Islet precursor cell (in vitro differentiated cells): ENCODE measurements around the gene ZAR1L.
"Not testable (repeated sequence)": the region's sequence is repeated elsewhere in the genome, so short reads cannot be mapped to it uniquely, and the experiment has no call there.

Source experiments
- DNase-seq: peaks from one replicate; pipeline ENCODE4 v3.0.0-alpha.2; 2018

Gene ZAR1L, protein sequence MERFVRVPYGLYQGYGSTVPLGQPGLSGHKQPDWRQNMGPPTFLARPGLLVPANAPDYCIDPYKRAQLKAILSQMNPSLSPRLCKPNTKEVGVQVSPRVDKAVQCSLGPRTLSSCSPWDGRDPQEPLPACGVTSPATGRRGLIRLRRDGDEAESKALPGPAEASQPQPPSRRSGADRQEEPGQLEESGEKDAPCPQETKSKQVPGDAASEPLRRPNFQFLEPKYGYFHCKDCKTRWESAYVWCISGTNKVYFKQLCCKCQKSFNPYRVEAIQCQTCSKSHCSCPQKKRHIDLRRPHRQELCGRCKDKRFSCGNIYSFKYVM

DNA sequence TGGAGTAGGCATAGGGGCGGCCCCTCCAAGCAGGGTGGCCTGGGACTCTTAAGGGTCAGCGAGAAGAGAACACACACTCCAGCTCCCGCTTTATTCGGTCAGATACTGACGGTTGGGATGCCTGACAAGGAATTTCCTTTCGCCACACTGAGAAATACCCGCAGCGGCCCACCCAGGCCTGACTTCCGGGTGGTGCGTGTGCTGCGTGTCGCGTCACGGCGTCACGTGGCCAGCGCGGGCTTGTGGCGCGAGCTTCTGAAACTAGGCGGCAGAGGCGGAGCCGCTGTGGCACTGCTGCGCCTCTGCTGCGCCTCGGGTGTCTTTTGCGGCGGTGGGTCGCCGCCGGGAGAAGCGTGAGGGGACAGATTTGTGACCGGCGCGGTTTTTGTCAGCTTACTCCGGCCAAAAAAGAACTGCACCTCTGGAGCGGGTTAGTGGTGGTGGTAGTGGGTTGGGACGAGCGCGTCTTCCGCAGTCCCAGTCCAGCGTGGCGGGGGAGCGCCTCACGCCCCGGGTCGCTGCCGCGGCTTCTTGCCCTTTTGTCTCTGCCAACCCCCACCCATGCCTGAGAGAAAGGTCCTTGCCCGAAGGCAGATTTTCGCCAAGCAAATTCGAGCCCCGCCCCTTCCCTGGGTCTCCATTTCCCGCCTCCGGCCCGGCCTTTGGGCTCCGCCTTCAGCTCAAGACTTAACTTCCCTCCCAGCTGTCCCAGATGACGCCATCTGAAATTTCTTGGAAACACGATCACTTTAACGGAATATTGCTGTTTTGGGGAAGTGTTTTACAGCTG lies at the start of gene ZAR1L, which contains the start of gene BRCA2:
TSS of gene ZAR1L (minus strand) at position 126 of the 790 bp plus-strand sequence. CDS start 3,438 bp downstream, outside the sequence.
TSS of gene BRCA2 (plus strand) at position 271 of the 790 bp plus-strand sequence. CDS start 953 bp downstream, outside the sequence.
- DNase-seq: peak; percentile 94

DNA sequence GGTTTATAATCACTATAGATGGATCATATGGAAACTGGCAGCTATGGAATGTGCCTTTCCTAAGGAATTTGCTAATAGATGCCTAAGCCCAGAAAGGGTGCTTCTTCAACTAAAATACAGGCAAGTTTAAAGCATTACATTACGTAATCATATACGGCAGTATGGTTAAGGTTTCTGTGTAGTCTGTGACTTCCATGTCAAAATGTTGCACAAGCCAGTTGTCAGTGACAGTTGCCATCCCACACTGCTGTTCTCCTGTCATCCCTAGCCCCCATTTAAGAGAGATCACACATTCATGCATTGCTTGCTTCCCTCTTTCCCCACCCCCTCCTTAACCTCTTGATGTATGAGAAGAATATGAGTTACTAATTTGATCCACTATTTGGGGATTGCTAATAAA lies 47.4 kb upstream of the ZAR1L start:
- DNase-seq: no peak

- DNase-seq: not testable (repeated sequence)
Measured at GRCh38 chr13:32355935-32356334, 40.8 kb upstream of the ZAR1L start.

DNA sequence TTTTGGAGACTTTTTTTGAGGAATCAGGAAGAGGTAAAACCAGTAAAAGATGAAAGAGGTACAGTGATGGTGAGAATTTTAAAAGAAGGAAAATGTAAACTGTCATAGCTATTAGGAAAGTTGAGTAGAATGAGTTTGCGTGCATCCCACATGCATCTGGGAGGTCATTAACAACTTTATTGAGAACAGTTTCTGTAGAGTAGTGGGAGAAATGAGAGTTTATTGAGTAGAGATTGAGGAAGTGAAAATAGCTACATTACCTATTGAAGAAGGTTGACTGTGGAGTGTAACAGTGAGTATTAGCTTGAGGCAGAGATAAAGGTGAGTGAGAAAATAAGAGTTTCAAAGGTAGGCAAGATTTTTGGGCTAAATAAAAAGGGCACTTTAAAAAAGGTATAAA lies 38.9 kb upstream of the ZAR1L start:
- DNase-seq: no peak

DNA sequence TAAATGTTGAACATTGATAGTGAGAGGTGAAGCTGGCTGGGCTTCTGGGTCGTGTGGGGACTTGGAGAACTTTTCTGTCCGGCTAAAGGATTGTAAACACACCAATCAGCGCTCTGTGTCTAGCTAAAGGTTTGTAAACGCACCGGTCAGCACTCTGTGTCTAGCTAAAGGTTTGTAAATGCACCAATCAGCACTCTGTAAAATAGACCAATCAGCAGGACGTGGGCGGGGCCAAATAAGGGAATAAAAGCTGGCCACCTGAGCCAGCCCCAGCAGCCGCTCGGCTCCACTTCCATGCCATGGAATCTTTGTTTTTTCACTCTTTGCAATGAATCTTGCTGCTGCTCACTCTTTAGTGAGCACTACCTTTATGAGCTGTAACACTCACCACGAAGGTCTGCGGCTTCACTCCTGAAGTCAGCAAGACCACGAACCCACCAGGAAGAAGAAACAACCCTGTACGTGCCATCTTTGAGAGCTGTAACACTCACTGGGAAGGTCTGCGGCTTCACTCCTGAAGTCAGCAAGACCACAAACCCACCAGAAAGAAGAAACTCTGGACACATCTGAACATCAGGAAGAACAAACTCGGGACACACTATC lies 35.8 kb upstream of the ZAR1L start:
- not testable (repeated sequence) for DNase-seq

DNA sequence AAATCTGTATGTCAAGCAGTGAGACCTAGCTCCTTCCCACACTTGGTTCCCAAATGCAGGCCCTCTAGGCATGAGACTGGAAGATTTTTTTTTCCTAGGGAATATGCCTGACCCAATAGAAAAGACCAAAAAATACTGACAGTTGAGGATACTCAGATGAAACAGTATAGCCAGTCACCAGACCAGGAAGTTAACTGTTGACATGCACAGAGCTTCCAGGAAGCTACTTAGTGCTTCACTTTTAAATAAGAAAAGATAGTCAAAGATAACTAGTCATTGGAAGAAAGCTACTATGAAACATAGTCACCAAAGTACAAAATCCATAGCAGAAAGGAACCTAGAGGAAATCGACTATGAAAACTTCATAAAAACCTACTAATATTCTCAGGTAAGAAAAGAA lies 32.5 kb upstream of the ZAR1L start:
- DNase-seq: no peak

- DNase-seq: no peak
Measured at GRCh38 chr13:32340914-32341313, 25.8 kb upstream of the ZAR1L start.

GRCh38 chr13:32334671-32335070 lies 19.5 kb upstream of the ZAR1L start:
- no peak for DNase-seq

DNA sequence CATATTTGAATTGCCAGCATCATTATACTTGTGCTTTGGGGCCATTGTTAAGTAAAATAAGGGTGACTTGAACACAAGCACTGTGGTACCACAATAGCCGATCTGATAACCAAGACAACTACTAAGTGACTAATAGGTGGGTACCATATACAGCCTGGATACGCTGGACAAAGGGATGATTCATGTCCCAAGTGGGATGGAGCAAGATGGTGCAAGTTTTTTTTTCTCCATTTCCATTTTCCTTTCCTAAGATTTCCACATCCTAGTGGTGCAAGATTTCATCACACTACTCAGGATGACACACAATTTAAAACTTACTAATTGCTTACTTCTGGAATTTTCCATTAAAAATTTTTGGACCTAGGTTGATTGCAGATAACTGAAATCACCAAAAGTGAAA lies 15.3 kb upstream of the ZAR1L start:
- DNase-seq: no peak

GRCh38 chr13:32323912-32324311 lies 8.7 kb upstream of the ZAR1L start:
- DNase-seq: no peak

- DNase-seq: no peak
Measured at GRCh38 chr13:32320528-32320927, 5.4 kb upstream of the ZAR1L start.

DNA sequence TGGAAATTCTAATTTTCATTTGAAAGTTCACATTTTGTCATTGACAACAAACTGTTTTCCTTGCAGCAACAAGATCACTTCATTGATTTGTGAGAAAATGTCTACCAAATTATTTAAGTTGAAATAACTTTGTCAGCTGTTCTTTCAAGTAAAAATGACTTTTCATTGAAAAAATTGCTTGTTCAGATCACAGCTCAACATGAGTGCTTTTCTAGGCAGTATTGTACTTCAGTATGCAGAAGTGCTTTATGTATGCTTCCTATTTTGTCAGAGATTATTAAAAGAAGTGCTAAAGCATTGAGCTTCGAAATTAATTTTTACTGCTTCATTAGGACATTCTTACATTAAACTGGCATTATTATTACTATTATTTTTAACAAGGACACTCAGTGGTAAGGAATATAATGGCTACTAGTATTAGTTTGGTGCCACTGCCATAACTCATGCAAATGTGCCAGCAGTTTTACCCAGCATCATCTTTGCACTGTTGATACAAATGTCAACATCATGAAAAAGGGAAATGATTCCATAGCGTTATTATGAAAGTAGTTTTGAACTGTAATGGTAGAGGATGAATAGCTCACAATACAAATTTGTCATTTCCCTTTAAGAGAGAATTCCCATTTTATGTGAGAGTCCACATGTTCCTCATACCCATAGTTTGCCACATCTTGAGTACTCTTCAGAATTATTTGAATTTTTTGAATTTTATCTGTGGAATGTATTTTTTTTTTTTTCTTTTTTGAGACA lies 2.7 kb upstream of the ZAR1L start:
- DNase-seq: no peak

DNA sequence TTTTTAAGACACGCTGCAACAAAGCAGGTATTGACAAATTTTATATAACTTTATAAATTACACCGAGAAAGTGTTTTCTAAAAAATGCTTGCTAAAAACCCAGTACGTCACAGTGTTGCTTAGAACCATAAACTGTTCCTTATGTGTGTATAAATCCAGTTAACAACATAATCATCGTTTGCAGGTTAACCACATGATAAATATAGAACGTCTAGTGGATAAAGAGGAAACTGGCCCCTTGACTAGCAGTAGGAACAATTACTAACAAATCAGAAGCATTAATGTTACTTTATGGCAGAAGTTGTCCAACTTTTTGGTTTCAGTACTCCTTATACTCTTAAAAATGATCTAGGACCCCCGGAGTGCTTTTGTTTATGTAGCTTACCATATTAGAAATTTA lies 1.3 kb upstream of the ZAR1L start:
- no peak for DNase-seq

- no peak for DNase-seq
Measured at GRCh38 chr13:32316028-32316339, 821 bp upstream of the ZAR1L start.

DNA sequence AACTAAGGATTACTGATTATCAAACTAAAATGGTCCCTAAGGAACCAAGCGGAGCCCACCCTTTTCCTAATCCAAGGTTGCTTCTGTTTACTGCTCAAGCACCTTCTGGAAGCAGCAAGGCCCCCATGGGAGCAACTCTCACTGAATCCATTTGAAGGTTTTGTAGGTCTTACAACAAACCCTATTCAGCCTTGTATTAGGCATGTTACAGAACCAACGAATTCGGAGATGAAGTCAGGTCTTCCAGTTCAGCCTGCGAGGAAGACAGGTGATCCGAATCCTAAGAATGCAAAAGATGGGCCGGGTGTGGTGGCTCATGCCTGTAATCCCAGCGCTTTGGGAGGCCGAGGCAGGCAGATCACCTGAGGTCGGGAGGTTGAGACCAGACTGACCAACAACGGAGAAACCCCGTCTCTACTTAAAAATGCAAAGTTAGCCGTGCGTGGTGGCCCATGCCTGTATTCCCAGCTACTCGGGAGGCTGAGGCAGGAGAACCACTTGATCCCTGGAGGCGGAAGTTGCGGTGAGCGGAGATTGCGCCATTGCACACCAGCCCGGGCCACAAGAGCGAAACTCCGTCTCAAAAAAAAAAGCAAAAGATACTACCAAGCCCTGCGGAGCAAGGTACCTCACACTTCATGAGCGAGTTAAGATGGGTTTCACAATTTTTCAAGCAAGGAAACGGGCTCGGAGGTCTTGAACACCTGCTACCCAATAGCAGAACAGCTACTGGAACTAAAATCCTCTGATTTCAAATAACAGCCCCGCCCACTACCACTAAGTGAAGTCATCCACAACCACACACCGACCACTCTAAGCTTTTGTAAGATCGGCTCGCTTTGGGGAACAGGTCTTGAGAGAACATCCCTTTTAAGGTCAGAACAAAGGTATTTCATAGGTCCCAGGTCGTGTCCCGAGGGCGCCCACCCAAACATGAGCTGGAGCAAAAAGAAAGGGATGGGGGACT lies 609 bp downstream of the ZAR1L start:
- no peak for DNase-seq

GRCh38 chr13:32311188-32311897 lies 3.8 kb downstream of the ZAR1L start:
- DNase-seq: no peak

DNA sequence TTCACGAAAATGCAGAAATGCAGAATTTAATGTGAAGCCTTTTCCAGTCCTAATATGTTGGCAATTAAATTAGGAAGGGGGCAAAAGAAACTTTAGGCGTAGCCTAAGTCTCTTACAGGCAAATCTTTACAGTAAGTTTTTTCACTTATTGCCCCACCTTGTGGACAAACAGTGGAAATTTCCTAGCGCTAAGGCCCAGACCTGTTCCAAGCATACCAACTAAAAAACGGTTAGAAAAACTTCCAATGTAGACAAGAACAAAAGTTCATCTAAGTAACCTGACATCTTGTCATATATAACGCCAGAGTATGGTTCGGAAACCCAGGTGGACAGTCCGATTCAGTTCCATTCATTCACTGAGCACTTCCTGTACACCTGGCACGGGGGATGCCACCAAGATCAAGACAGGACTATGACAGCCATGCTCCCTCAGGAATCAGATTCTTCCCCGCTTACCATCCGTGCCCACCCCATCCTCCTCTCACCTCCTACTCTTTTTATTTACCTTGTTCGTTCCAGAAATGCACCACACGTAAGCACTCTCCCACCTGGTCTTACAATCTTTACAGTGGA lies 4.9 kb downstream of the ZAR1L start:
- no peak for DNase-seq

- DNase-seq: no peak
Measured at GRCh38 chr13:32309312-32310133, 5.6 kb downstream of the ZAR1L start.

- no peak for DNase-seq
Measured at GRCh38 chr13:32305646-32306045, 9.5 kb downstream of the ZAR1L start.

- DNase-seq: no peak
Measured at GRCh38 chr13:32302461-32302860, 12.7 kb downstream of the ZAR1L start.
